GM06990 (cell line): ENCODE results near the gene MGAT5.

ENCODE experiments used
- DNase-seq: peaks from one replicate; pipeline ENCODE4 v3.0.0-alpha.2; 2011; ENCODE audit not compliant: insufficient read length; ENCODE audit errors: extremely low read depth
- H3K27me3 ChIP-seq: replicated peaks from 2 replicates; pipeline ENCODE4 v1.6.0; 2011; ENCODE audit warnings: low read length; ENCODE audit not compliant: control insufficient read depth, insufficient read depth
- H3K36me3 ChIP-seq: 2 replicates; pipeline ENCODE4 v1.5.1; 2011; ENCODE audit warnings: low read length; ENCODE audit not compliant: control insufficient read depth, insufficient read depth
- H3K4me3 ChIP-seq: replicated peaks from 2 replicates; pipeline ENCODE4 v1.5.1; 2011; ENCODE audit warnings: low read depth, mild to moderate bottlenecking, control low read depth, low read length
- CTCF ChIP-seq: IDR thresholded peaks from 2 replicates; pipeline ENCODE4 v1.5.1; 2011; ENCODE audit warnings: low read length, control low read depth, mild to moderate bottlenecking, inconsistent platforms; ENCODE audit not compliant: insufficient read depth, poor library complexity, severe bottlenecking

The MGAT5 gene

GRCh38 chr2:134446383-134447017, 192.6 kb downstream of the MGAT5 start:
- Histone ChIP-seq H3K27me3 (no peaks in the 10 kb centered on the region), H3K36me3 (peaks cover 51% of the 10 kb centered on the region), H3K4me3 (no peak overlapping the region)
- no peak for DNase-seq
- TF ChIP-seq CTCF: no peak

GRCh38 chr2:134447669-134448068, 193.8 kb downstream of the MGAT5 start:
- Histone ChIP-seq H3K36me3 (peaks cover 48% of the 10 kb centered on the region), H3K27me3 (no peaks in the 10 kb centered on the region), H3K4me3 (no peak overlapping the region)
- no peak for DNase-seq
- no peak for TF ChIP-seq CTCF

- no peak for TF ChIP-seq CTCF
- Histone ChIP-seq H3K36me3 (peaks cover 43% of the 10 kb centered on the region), H3K27me3 (no peaks in the 10 kb centered on the region), H3K4me3 (no peak overlapping the region)
- no peak for DNase-seq
Observed at GRCh38 chr2:134448650-134449049, 194.8 kb downstream of the MGAT5 start.

GRCh38 chr2:134449157-134449556, 195.3 kb downstream of the MGAT5 start:
- no peak for DNase-seq
- no peaks in the 10 kb centered on the region for H3K27me3 ChIP-seq
- no peak for TF ChIP-seq CTCF
- peaks cover 39% of the 10 kb centered on the region for H3K36me3 ChIP-seq
- H3K4me3 ChIP-seq: no peak overlapping the region

- Histone ChIP-seq H3K4me3 (no peak overlapping the region), H3K27me3 (no peaks in the 10 kb centered on the region), H3K36me3 (peaks cover 38% of the 10 kb centered on the region)
- no peak for DNase-seq
- no peak for TF ChIP-seq CTCF
Observed at GRCh38 chr2:134449751-134450513, 196.1 kb downstream of the MGAT5 start.
